HepG2 (cell line): Measurements from ENCODE around the gene DYDC2. TPM values are rescaled to one million over a fixed set of nuclear protein-coding genes. Genes with fewer than 3 reads are reported as not detected.

ENCODE experiments used
- polyA plus RNA-seq, 8 experiments: library from polyadenylated mRNA; depleted of rRNA in 3 of 8; stranded (reverse) in 7 of 8; unstranded in 1 of 8; fragments of >200 nt; fragmentation: Illumina TruSeq in 4 of 8; extraction: Trizol in 4 of 8; gene quantifications; 2 replicates each; pipeline versions ENCODE4 v1.2.1 to v1.2.3, GENCODE V29; 2011 to 2016; ENCODE audit warnings: low read depth in 4 of 8, missing spikeins in 1 of 8, mixed read lengths in 1 of 8; ENCODE audit not compliant: insufficient read depth in 1 of 8
- total RNA-seq, 5 experiments: library from RNA; depleted of rRNA; stranded (reverse); fragments of >200 nt; fragmentation: Illumina TruSeq; extraction: Trizol; gene quantifications; 2 replicates each; pipeline ENCODE4 v1.2.3, GENCODE V29; 2016; ENCODE audit warnings: low read depth in 1 of 5

DYDC2 gene
- total and polyA plus RNA-seq, 2 of the 13 experiments (the other 11 are each of a cell fraction or from before 2014, with no cell fraction given), result 0.98 to 2.3 TPM

Other genes starting within 250 kb of the DYDC2 start
- not detected in 2 replicates for gene PLAC9, start 224.1 kb upstream of the DYDC2 start, total RNA-seq (2016; rRNA removed; fragmentation: Illumina TruSeq; extraction: Trizol)
- gene PLAC9, start 224.1 kb upstream of the DYDC2 start, polyA plus RNA-seq (2011; rRNA removed), result not detected in 2 replicates
- gene ANXA11, start 151.2 kb upstream of the DYDC2 start, total RNA-seq (2016; rRNA removed; fragmentation: Illumina TruSeq; extraction: Trizol), result 51.5 and 63.3 TPM in 2 replicates
- 27.4 and 30.6 TPM in 2 replicates for gene ANXA11, start 151.2 kb upstream of the DYDC2 start, polyA plus RNA-seq (2011; rRNA removed)
- 76.9 and 101 TPM in 2 replicates for gene MAT1A, start 67.1 kb upstream of the DYDC2 start, total RNA-seq (2016; rRNA removed; fragmentation: Illumina TruSeq; extraction: Trizol)
- 57.1 and 71.8 TPM in 2 replicates for gene MAT1A, start 67.1 kb upstream of the DYDC2 start, polyA plus RNA-seq (2011; rRNA removed)
- not detected in 2 replicates for gene DYDC1, start within 50 bp of the DYDC2 start, total RNA-seq (2016; rRNA removed; fragmentation: Illumina TruSeq; extraction: Trizol)
- gene DYDC1, start within 50 bp of the DYDC2 start, polyA plus RNA-seq (2011; rRNA removed), result not detected in 2 replicates
- 57.4 and 79.9 TPM in 2 replicates for gene PRXL2A, start 51.8 kb downstream of the DYDC2 start, total RNA-seq (2016; rRNA removed; fragmentation: Illumina TruSeq; extraction: Trizol)
- 43.9 and 44.0 TPM in 2 replicates for gene PRXL2A, start 51.8 kb downstream of the DYDC2 start, polyA plus RNA-seq (2011; rRNA removed)
- 17.4 and 24.1 TPM in 2 replicates for gene TSPAN14, start 97.5 kb downstream of the DYDC2 start, total RNA-seq (2016; rRNA removed; fragmentation: Illumina TruSeq; extraction: Trizol)
- gene TSPAN14, start 97.5 kb downstream of the DYDC2 start, polyA plus RNA-seq (2011; rRNA removed), result 73.8 and 80.6 TPM in 2 replicates
- gene SH2D4B, start 181.1 kb downstream of the DYDC2 start, total RNA-seq (2016; rRNA removed; fragmentation: Illumina TruSeq; extraction: Trizol), result not detected in 2 replicates
- gene SH2D4B, start 181.1 kb downstream of the DYDC2 start, polyA plus RNA-seq (2011; rRNA removed), result not detected in 2 replicates